Suppressor macrophage (primary cell): Measurements from ENCODE around the gene CUL7.
"Not testable (repeated sequence)": the region's sequence is repeated elsewhere in the genome, so short reads cannot be mapped to it uniquely, and the experiment has no call there.

ENCODE experiments used
- DNase-seq, 4 experiments: peaks; one replicate each; pipeline ENCODE4 v3.0.0-alpha.2; 2020 to 2022

The CUL7 gene

GRCh38 chr6:43013843-43014433 lies 39.7 kb downstream of the CUL7 start, which contains the start of the genes KLHDC3 and MEA1:
TSS of gene KLHDC3 (plus strand) at chr6:43014249. CDS start at chr6:43017193, 2,944 bp downstream.
TSS of gene MEA1 (minus strand) at chr6:43013946. CDS start at chr6:43013813, 133 bp downstream.
- peak; percentile 99 to 100 (median 100) for DNase-seq

DNA sequence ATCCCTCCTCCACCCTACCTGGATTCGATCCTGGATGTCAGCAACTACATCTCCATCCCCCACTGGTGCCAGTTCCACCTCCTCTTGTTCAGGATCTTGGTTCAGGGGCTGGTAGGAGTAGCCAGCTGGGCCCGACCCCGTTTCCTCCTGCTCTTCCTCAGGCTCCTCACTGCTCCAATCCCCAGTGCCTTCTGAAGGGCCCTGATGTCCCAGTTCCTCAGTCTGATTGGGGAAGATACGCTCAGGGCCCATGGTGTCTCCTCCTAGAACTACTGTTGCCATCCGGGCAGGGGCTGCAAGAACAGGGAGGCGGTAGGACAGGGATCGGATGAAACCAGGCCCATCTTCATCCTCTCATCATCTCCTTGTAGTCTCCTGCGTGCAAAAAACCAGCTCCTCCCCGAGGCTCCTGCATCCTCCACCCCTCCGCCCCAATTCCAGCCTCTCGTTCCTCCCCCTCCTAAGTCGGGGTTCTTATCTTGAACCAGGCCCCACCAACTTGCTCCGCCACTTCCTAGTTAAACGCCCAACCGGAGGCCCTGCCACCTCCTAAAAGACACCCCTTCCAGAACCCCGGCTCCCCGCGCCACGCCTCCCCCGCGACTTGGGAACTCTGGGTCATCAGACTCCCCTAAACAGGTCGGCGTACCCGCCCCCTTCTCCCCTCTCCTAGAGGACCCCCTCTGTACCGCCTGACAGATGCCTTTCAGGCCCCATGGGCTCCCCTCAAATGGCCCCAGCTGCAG lies 40.4 kb downstream of the CUL7 start:
- DNase-seq = peak; percentile 35 to 57 (median 51)

DNA sequence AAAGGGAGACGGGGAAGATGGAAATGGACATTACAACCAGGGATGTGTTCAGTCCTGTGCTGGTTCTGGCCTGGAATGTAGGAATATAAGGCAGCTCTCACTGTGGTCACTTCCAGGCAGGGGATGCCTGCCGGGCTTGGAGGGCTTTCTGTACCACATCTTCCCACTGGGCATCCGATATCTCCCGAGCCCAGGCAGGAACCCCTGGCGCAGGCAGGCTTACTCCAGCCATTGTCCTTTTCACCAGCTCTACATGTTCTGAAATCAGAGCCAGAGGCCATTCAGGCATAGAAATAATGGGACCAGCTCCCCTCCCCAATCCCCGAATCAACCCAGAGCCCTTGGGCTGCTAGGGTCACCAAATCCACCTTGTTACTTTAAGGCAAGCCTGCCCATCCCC lies 41.3 kb downstream of the CUL7 start:
- no peak for DNase-seq

- DNase-seq = no peak
Measured at GRCh38 chr6:43011207-43011606, 42.4 kb downstream of the CUL7 start.

GRCh38 chr6:43009124-43009523 lies 44.5 kb downstream of the CUL7 start:
- DNase-seq = peak; percentile 14 to 54 (median 44)

DNA sequence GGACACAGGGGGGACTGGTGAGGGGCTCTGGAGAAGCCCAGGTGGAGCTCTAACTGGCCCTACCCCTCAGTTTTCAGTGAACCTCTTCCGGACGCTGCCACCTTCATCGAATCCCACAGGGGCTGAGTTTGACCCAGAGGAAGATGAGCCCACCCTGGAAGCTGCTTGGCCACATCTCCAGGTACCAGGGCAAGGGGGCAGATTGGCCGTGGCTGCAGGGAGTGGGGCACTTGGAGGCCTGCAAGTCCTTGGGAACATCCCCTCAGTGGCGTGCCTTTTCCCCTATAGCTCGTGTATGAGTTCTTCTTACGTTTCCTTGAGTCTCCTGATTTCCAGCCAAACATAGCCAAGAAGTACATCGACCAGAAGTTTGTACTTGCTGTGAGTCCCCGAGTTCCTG lies 46.5 kb downstream of the CUL7 start:
- DNase-seq = no peak

DNA sequence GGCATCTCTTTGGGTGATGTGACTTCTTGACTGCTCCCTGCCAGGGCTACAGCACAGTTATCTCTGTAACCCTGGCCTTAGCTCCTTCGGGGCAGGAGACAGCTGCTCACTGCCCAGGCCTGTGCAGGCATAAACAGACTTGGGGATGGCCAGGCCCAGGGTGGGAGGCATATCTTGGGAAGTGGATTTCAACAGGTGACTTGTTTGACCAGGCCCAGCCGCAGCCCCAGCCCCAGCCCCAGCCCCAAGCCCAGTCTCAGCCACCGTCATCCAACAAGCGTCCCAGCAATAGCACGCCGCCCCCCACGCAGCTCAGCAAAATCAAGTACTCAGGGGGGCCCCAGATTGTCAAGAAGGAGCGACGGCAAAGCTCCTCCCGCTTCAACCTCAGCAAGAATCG lies 47.4 kb downstream of the CUL7 start:
- no peak for DNase-seq

DNA sequence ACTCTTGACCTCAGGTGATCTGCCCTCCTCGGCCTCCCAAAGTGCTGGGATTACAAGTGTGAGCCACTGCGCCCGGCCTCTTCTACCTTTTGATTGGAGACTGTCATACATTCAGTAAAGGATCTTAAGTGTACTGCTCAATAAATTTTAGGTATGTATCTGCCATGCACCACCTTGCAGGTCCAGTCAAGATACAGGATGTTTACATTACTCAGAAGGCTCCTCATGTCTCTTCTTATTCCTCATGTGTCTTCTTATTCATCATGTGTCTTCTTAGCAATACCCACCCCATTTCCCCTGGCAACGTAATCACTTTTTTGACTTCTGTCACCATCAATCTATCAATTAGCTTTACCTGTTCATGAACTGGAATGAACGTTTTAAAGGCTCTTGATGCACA lies 47.8 kb downstream of the CUL7 start:
- DNase-seq = no peak

GRCh38 chr6:43001843-43002242 lies 51.8 kb downstream of the CUL7 start:
- DNase-seq = no peak

- not testable (repeated sequence) for DNase-seq
Measured at GRCh38 chr6:42998205-42998604, 55.4 kb downstream of the CUL7 start.

DNA sequence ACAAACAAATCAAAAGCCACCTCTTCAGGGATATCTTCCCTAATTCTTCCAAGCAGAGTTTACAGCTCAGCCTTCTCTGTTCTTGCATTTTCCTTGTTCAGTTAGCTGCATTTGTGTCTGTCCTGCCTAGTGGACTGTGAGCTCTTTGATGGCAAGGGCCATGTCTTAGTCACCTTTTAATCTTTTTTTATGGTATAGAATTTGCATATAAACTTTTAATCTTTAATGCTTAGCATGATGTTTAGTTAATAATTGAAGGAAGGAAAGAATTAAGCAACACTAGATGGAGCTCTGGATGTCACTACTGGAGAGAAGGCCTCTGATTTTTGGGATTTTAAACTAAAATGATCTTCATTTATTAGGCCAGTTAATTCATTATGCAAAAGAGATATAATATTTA lies 57.1 kb downstream of the CUL7 start:
- DNase-seq = no peak

DNA sequence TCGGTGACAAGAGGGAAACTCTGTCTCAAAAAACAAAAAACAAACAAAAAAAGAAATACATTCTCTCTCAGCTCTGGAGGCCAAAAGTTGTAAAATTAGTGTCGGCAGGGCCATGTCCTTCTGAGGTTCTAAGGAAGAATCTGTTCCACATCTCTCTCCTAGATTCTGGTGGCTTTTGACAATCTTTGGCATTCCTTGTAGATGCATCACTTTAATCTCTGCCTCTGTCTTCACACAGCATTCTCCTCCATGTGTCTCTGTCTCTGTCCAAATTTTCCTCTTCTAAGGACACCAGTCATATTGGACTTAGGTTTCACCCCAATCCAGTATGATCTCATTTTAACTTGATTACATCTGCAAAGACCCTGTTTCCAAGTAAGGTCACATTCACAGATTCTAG lies 60.2 kb downstream of the CUL7 start:
- no peak for DNase-seq

DNA sequence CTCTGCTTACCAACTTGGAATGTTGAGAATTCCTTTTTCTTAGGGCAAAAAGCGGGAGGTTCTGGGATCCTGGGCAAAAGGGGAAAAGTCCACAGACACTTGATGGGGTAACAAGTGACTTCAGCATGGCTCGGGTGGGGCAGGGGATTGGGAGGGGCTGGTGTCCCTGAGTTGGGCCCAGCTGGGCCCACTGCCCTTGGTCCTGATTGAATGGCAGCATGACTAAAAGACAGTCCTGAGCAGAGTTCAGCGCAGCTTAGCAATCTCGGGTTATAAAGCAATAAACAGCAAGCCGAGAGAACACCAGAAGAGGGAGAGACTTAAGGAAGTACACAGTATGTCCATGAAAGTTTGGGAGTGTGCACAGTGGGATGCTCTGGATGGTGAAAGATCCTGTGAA lies 63.7 kb downstream of the CUL7 start:
- DNase-seq = no peak

DNA sequence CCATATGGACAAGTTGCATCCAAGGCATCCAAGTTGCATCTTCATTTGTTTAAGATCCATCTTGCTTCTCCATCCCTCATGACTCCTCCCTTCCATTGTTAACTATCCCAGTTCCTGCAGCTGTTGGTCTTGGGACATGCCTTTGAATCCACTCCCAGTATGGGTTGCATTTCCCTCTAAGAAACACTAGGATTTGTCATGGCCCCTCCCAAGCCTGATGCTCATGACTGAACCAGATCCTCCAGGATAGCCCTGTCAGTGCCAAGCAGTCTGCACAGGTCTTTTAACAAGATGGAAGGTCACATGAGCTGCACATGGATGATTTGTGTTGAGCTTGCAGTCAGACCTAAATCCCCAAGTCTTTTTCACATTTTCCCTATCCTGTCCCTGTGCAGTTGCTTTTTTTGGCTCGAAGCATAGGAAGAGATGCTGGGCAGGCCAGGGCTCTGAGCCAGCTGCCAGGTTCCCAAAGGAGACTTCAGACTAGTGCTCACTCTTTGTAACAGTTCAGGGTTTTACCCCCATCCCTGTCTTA lies 65.1 kb downstream of the CUL7 start:
- DNase-seq = no peak
